Hematopoietic multipotent progenitor cell treated with erythropoietin and hydrocortisone succinate and interleukin-3 and kit ligand, for 17 days (in vitro differentiated cells): ENCODE measurements around the gene PREP.
"Not testable (repeated sequence)": the region's sequence is repeated elsewhere in the genome, so short reads cannot be mapped to it uniquely, and the experiment has no call there.

ENCODE experiments used
- DNase-seq: peaks from one replicate; pipeline ENCODE4 v3.0.0-alpha.2; 2015; ENCODE audit warnings: low spot score

Gene PREP

DNA sequence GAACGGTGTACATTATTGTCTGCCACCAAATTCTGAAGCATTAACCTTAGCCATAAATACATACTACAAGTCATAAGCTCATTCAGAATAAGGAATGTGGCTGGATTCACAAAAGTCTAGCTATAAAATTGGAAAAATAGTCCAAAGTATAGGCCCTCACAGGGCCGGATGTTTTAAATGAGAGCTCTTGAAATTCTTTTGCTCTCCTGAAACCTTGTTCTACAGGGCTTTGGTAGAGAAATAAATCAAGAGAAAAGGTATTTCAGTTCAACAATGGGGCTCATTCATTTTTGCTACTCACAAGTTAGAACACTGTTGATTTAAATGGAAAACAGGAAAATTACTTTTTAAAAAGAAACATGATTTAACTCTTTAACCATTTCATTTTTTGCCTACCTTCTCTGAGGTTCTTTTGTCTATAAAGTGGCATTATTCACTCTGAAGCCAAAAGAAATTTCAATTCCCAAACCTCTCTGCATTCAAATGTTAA is 58.0 kb downstream of the PREP start:
- DNase-seq: no peak

DNA sequence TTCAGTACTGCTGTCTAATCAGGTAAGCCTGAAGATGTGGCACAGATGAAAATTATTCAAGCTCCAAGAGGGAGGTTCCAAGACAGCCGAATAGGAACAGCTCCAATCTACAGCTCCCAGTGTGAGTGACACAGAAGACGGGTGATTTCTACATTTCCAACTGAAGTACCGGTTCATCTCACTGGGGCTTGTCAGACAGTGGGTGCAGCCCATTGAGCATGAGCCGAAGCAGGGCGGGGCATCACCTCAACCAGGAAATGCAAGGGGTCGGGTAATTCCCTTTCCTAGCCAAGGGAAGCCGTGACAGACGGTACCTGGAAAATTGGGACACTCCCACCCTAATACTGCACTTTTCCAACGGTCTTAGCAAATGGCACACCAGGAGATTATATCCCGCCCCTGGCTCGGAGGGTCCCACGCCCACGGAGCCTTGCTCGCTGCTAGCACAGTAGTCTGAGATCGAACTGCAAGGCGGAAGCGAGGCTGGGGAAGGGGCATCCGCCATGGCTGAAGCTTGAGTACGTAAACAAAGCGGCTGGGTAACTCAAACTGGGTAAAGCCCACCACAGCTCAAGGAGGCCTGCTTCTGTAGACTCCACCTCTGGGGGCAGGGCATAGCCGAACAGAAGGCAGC is 64.4 kb downstream of the PREP start:
- DNase-seq: not testable (repeated sequence)

DNA sequence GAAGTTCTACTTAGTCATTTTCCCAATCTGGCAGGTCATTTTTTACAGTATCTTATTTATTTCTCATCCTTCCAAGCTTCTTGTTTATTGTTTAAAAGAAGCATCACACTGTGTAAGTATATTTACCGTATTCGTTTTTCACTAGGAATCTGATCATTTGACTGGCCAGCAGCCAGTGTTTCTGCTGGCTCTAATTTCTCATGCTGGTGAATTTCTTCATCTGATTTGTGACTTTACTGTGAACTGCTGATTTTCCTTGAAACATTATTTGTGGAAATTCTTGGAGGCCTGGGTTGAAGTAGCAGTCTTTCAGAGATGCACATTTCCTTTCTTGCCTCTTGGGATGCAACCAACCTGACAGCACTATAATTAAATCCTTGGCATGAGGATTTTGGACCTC is 65.9 kb downstream of the PREP start:
- no peak for DNase-seq

DNA sequence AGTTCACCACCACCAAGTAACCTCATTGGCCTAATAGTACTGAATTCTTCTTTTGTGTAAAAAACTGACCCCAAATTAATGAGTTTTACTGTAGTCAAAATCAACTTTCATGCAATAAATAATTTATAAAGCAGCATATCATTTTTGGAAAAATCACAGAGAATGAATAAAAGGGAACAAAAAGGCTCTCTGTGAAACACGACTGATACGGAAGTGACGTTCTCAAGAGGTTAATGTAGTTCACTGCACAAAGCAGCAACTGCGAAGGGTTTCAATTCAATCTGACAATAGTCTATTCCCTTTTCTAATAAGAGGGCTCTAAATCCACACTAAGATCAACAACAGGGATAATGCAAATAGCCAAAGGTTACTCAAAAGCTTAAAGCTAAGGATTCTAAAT is 70.3 kb downstream of the PREP start:
- no peak for DNase-seq

DNA sequence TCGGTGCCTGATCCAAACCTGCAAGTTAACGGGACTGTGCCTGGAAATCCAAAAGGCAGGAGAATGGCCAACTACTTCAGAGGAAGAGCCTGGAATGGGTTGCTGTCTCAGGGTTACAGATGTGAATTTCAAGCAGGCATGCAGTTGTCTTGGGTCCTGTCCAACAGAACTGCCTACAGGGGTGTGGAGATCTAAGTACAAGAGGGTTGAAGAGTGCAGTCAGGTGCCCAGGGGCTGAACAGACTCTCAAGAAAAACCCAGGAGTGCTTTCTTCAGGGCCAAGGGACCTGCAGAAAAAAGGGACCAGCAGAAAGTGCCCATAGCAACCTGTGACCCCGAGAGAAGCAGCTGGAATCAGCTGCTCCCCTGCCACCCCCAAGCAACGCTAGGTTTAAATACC is 71.0 kb downstream of the PREP start:
- no peak for DNase-seq

DNA sequence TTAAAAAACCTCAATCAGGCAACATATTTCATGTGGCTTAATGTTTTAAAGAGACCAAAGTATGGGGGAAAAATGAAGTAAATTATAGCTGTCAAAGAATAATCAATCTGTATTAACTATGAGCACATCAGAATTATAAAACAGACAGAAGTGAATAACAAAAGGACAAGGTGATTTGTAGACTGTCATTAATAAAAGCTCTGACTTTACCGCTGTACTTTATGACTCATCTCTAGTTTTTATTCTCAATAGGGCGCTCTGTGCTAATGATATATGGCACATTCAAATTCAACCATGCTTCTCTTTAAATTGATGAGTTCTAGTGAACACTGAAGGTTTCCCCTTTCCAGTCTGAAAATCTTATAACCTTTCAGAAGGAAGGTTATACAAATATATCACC is 72.0 kb downstream of the PREP start:
- no peak for DNase-seq

DNA sequence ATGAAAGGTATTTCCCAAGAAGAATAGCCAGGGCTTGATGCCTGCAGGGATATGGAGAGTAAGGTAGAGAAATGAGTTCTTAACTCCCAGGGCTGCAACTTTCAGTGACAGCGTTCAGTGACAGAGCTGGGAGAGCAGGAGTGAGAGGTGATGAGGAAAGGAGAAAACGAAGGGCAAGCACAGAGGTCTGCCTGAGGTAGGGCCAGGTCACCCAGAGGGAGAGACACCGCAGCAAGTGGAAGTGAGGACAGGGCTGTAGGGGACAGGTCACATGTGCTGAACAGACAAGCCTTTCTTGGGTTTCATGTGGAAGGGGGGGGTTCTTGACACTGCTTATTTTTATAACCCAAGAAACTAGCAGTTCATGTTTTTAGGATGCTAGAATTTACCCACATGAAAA is 72.5 kb downstream of the PREP start:
- no peak for DNase-seq

DNA sequence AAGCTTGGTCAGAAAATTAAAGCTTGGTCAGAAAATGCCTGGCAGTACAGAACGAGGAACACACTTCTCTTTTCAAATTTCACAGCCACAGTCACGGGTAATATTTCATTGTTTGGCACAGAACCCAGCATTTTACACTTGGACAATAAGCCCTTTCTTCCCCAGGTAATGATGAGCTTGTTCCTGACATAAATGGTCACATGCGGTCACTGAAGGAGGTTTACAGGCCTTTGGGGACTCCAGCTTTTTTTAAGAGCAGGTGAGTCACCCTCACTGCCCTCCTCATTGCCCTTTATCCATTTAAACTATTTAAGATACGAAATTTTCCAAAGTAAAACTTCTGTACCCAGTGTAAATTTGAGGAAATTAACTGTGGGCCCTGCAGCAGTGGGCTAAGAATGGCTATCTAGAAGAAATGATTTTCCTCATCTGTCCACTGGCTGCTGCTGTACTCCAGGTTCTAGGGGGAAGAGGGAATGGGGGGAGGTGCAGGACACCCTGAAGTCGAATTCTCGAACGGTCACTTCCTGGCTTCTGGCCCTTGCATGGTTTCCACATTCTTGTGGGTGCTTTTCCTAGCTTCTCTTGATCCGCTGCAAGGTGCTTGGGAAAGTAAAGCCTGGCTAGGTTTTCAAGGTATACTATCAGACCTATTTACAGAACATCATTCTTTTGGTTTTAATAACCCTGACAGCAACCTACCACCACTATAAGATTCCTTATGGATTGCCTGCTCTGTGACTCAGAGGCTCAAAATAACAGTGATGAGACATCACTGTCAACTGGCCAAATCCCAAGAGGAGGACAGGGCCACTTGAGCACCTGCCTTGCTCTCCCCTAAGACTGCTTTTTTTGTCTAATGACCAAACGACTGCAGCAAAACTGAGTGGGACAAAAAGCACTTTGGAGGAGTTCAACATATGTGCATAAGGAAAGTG is 75.8 kb downstream of the PREP start:
- no peak for DNase-seq

DNA sequence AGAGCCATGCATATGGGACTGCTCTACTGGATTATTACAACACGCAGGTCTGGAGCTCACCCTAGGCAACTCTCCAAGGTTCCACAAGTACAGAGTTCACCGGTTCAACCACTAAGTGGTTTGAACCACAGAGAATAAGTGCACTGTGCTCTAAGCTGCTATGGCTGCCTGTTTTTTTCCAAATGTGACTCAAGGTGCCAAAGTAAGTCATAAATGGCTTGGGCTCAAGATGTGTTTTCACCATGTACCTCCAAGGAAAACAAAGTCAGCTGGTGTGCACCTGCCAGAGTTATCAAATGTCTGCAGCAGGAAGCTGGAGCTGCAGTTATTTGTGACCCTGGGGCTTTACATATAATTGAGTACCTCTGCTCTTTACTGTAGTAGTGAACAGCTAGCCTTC is 76.7 kb downstream of the PREP start:
- DNase-seq: no peak

DNA sequence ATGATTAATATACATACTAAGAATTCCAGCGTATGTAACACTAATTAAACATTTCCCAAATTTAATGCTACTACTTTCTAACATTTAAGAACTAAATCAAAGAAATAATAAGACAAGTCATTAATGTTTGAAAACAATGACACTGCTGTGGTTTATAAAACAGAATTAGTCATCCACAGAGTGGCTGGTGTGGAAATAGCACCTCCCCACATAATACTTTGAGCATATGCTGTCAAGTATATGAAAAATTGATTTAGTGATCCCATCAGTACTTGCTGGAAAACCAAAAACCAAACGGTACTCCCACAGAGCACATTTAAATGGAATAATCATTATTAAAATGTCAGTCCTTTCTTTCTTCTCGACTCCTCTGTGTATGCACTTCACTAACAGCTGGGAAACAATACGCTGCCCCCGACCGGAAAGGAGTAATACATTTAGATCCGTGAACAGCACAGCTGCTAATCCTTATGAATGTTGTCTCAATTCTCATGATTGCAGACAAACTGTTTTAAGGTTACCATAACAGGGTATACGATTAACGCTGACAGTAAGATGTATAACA is 78.4 kb downstream of the PREP start:
- no peak for DNase-seq

DNA sequence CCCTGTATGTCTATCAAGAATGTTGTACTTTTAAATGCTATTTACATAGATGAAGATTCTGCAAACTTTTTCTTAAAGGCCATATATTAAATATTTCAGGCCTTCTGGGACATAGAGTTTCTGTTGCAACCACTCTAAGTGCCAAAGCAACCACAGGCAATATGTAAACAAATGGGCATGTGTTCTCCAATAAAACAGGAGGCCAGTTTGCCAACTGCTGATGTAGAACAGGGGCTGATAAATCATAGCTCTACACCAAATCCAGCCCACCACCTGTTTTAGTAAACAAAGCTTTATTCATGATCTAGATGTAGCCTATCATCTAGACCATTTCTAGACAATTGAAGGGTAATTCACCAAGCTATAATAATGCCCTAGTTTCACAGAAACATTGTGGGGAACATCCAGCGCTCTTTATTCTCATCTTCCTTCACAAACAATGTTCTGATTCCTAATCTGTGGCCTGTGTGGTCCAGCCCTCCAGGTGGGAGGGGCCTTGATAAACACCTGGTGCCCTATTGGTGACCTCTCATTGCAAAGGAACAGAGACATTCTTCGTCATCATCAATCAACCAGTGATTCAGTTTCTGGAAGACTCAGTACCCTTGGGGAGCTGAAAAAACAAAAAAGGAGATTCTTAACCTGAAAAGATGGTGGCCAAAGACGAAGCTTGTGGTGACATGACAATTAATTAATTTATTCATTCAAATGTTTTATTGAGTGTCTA is 80.2 kb downstream of the PREP start:
- no peak for DNase-seq

DNA sequence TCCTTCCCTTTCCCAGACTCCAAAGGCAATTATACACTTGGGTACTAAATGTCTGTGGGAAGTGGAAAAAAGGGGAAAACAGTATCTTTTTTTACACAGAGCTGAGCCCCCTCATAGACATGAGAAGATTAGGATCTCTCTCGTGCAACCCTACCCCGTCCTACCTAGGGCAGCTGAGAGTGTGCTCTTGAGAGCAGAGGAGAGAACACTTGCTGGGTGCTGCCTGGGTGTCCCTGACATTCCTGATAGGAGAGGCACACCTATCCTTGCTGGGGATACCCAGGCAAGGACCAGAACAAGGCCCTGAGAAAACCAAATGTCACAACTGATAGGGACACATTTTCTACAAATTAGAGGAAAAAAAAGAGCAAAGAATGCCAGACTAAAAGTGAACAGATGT is 81.2 kb downstream of the PREP start:
- DNase-seq: no peak

DNA sequence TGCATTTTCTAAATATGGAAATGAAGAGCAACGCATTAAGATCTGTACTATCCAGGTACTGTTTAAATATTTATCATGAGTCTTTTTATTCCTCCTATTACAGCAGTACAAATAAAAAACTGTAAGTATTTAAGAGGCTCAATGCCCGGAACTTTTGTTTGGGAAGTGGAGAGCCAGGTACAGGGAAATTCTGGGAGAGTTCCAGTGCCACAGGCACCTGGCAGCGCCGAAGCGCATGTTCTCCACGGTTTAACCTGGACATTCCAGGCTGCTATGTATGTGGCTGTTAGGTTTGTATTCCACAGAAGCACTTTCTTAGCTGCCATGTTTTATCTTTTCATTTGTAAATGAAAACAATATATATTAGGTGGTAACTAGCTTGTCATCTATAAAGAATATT is 81.7 kb downstream of the PREP start:
- no peak for DNase-seq

DNA sequence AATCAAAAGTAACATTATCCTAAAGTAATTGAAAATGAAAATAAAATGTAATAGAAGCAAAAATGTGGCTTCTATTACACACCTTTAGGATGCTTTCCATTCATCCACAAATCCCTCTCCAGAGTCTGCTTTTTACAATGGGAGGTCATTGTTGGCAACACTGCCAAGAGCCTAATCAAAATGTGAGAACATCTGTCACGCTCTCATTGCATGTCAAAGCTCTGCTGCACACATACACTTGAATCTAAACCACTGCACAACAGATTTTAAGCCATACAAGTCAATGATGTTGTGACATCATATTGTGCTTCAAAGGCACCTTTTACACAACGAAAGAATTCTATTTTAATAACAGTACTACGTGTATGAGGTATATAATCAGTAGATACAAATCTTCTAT is 82.1 kb downstream of the PREP start:
- no peak for DNase-seq

DNA sequence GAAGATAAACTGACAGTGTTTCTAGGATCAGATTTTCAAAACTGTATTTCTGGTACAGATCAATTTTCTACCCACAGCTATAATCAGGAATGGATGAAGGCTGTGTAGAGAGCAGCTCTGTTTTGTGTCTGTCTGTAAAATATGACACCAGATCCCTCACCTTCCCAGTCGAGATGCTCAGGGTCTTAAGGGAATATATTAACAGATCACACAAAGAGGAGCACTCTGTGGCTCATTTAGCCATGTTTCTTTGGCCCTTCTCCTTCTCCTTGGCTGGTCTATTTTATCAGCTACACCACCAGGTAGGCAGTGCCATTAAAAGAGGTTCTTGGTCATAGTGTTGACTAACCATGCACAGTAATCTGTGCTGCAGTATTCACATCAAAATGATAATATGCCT is 82.6 kb downstream of the PREP start:
- no peak for DNase-seq

DNA sequence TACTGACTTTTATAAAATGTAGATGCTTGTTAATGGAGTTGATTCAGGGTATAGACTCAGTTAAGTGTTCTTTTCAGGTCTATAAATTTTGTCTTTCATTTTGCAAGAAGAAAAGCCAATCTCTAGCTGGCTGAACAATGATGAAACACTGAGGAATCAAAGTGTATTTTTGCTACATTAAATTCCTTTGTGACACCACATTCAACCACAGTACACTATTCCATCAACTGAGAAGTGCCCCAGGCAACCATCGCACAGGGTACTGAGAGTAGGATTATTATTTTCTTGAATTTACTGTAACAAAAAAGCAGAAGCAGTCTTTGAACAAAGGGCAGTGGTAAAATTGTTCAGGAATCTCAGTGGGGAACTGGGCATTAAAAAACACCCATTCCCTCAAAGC is 83.6 kb downstream of the PREP start:
- no peak for DNase-seq

DNA sequence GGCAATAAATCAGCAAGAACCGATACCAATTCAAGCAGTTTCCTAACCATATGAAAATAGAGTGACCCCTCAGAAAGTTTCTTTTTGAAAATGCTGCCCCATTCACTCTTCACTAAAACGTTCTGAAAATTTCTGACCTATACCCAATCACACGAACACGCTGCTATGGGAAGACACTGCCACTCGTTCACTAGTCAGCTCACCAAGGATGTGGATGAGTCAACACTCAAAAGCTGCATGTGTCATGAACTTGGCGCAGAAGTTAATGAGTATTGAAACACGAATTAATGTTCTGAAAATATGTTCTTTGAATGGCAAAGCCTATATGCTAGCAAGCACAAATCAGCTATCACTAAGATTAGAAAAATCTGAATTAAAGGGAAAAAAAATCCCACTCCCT is 84.2 kb downstream of the PREP start:
- DNase-seq: no peak

DNA sequence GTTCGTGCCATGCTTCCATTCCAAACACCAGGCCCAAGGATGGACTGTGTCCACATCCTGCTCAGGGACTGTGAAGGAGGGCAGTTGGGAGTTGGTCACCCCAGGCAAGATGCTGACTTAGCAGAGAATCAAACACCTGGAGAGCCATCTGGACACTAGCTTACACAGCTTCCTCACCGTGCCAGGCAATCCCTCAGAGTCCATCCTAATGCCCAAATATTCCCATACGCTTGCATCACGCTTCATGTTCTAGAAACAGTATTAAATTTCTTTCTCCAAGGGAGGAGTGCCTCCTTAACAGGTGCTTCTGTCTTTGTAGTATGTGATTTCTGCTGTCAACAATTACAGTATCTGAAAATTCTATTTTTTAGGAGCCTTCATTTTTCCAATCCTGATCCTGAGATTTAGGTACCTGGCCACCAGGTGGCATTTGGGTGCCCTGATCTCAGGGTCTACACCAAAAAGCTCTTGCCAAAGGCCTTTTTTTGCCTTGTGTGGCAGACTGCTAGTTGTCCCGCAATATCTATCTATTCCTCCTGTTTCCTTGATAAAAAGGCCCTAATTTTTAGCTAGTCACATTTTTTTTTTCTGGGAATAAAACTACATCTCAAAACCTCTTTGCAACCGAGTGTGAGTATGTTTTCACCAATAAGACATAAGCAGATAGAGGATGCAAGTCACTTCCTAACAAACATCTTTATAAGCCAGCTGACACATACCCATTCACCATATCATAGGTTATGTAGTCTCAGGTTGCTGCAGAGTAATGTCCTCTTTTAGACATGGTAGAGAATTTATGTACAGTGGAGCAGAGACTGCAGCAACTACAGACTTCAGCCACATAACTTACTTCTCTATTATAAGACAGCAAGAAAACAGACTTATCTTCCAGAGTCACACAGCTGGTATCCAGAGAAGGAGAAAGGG is 85.0 kb downstream of the PREP start:
- no peak for DNase-seq

DNA sequence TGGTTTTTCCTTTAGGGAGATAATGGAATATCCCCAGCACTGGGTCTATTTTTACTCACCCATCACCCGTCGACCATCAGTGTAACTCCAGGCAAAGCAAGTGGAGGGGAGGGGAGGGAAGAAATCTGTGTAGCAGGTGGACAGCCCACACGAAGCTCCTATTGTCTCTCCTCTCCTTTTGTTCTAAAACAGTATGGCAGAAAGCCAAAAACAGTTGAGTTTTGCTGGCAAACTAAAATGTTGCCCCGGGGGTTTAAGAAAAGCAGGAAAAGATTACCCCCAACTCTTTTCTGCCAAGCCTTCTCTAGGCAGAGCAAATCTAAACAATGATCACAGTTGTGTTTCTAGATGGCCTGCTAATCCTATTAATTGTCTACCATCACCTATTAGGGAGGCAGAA is 89.7 kb downstream of the PREP start:
- no peak for DNase-seq

DNA sequence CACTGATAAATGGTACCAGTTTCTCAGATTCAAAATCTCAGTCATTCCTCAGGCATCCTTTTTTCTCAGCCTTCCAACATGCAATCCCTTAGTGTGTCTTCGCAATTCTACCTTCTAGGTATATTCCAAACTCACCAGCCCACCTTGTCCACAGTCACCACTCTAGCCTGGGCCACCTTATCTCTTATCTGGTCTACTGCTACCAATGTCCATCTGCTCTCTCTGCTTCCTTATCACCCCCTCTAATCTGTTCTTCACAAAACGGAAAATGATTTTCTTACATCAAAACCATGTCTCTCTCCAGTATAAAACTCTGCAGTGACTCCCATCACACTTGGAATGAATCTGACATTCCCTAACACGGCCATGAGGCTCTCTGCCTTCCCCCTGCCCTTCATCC is 91.9 kb downstream of the PREP start:
- no peak for DNase-seq

DNA sequence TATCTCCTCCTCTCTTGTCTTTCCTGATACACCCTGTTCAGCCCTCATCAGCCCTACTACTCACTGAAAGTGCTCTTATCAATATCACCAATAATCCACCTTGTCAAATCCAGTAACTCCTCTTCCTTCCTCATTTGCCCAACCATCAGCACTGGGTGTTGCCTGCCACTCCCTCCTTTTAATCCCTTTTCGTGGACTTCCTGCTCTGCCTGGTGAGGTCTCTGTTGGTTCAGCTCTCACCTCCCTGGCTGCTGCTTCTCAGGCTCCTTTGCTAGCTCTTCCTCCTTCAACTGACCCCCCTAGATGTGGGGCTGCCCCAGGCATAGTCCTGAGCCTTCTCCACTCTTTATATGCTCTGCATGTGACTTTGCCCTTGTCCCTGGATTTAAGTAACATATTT is 92.5 kb downstream of the PREP start:
- DNase-seq: no peak
